GM12878 (cell line): ENCODE measurements around the gene IL10. TPM values are rescaled to one million over a fixed set of nuclear protein-coding genes. Genes with fewer than 3 reads are reported as not detected.

Source experiments
- BACH1 ChIP-seq: fragments of 450-650 bp; IDR thresholded peaks from 2 replicates; pipeline ENCODE4 v1.6.1; 2017; ENCODE audit warnings: mild to moderate bottlenecking, borderline replicate concordance
- BCL11A ChIP-seq: IDR thresholded peaks from 2 replicates; pipeline ENCODE4 v1.6.1; 2011; ENCODE audit warnings: low read depth, low read length
- CEBPZ ChIP-seq: fragments of 150-350 bp; IDR thresholded peaks from 2 replicates; pipeline ENCODE4 v1.6.1; 2016; ENCODE audit warnings: low read depth, low read length
- ELK1 ChIP-seq: IDR thresholded peaks from 2 replicates; pipeline ENCODE4 v1.6.1; 2012; ENCODE audit warnings: low read depth, low read length, improper control_type of control experiment
- FOXK2 ChIP-seq: fragments of 450-650 bp; IDR thresholded peaks from 2 replicates; pipeline ENCODE4 v1.6.1; 2017; ENCODE audit warnings: mild to moderate bottlenecking, moderate library complexity
- GATAD2B ChIP-seq: fragments of 450-650 bp; conservative IDR thresholded peaks from 2 replicates; pipeline ENCODE4 v1.6.1; 2017; ENCODE audit warnings: low read depth, mild to moderate bottlenecking, moderate library complexity
- HDAC2 ChIP-seq: fragments of 200-600 bp; sonication (generic); IDR thresholded peaks from 2 replicates; pipeline ENCODE4 v1.6.1; 2017
- IRF4 ChIP-seq: IDR thresholded peaks from 2 replicates; pipeline ENCODE4 v1.6.1; 2011; ENCODE audit warnings: low read depth, low read length
- KLF5 ChIP-seq: fragments of 450-650 bp; IDR thresholded peaks from 2 replicates; pipeline ENCODE4 v1.6.1; 2014; ENCODE audit warnings: mild to moderate bottlenecking; ENCODE audit not compliant: partially characterized antibody
- MEF2A ChIP-seq: IDR thresholded peaks from 2 replicates; pipeline ENCODE4 v1.6.1; 2011; ENCODE audit warnings: low read depth, mild to moderate bottlenecking, low read length, moderate library complexity; ENCODE audit not compliant: insufficient read depth
- MXI1 ChIP-seq: fragments of 150-350 bp; IDR thresholded peaks from 2 replicates; pipeline ENCODE4 v1.6.1; 2011; ENCODE audit warnings: low read depth, mild to moderate bottlenecking, inconsistent platforms, low read length, improper control_type of control experiment
- MYC ChIP-seq: IDR thresholded peaks from 2 replicates; pipeline ENCODE4 v1.6.1; 2011; ENCODE audit warnings: mild to moderate bottlenecking, low read length, moderate library complexity, inconsistent platforms; ENCODE audit not compliant: insufficient read depth, insufficient replicate concordance, insufficient read length, severe bottlenecking
- PAX5 ChIP-seq: IDR thresholded peaks from 2 replicates; pipeline ENCODE4 v1.6.1; 2011; ENCODE audit warnings: low read depth, low read length, borderline replicate concordance
- PML ChIP-seq: IDR thresholded peaks from 2 replicates; pipeline ENCODE4 v1.6.1; 2012; ENCODE audit warnings: low read length, inconsistent platforms
- POLR2AphosphoS5 ChIP-seq: IDR thresholded peaks from 2 replicates; pipeline ENCODE4 v1.6.1; 2011; ENCODE audit warnings: mild to moderate bottlenecking, low read length, inconsistent platforms
- POU2F2 ChIP-seq: IDR thresholded peaks from 3 replicates; pipeline ENCODE4 v1.6.1; 2011; ENCODE audit warnings: low read depth, mild to moderate bottlenecking, low read length, borderline replicate concordance
- RAD21 ChIP-seq: IDR thresholded peaks from 2 replicates; pipeline ENCODE4 v1.6.1; 2011; ENCODE audit warnings: mild to moderate bottlenecking, low read depth, low read length, moderate library complexity; ENCODE audit not compliant: insufficient read depth
- RB1 ChIP-seq: fragments of 450-650 bp; formaldehyde crosslinking; IDR thresholded peaks from 2 replicates; pipeline ENCODE4 v1.6.1; 2017; ENCODE audit warnings: mild to moderate bottlenecking, borderline replicate concordance
- SPI1 ChIP-seq: IDR thresholded peaks from 2 replicates; pipeline ENCODE4 v1.6.1; 2011; ENCODE audit warnings: low read depth, mild to moderate bottlenecking, low read length, moderate library complexity, borderline replicate concordance; ENCODE audit not compliant: insufficient read depth
- TARDBP ChIP-seq: IDR thresholded peaks from 2 replicates; pipeline ENCODE4 v1.6.1; 2016; ENCODE audit warnings: borderline replicate concordance
- TCF7 ChIP-seq: IDR thresholded peaks from 2 replicates; pipeline ENCODE4 v1.6.1; 2014; ENCODE audit warnings: antibody characterized with exemption, borderline replicate concordance
- ZBTB40 ChIP-seq: fragments of 450-650 bp; IDR thresholded peaks from 2 replicates; pipeline ENCODE4 v1.6.1; 2016; ENCODE audit warnings: mild to moderate bottlenecking, moderate library complexity, borderline replicate concordance
- ZZZ3 ChIP-seq: IDR thresholded peaks from 2 replicates; pipeline ENCODE4 v1.6.1; 2011; ENCODE audit warnings: low read depth; ENCODE audit not compliant: control insufficient read depth, insufficient read length
- polyA plus RNA-seq, 11 experiments: library from polyadenylated mRNA; depleted of rRNA in 4 of 11; unstranded in 6 of 11; stranded (reverse) in 5 of 11; fragments of >200 nt; fragmentation: Nextera tagmentation in 4 of 11; fragmentation: Illumina TruSeq in 1 of 11; extraction: Ambion mirVana in 4 of 11; extraction: Trizol in 1 of 11; gene quantifications; 1 replicate in 1 of 11; 2 replicates in 10 of 11; pipeline versions ENCODE4 v1.2.1 to v1.2.3, GENCODE V29; 2011 to 2016; ENCODE audit warnings: inconsistent platforms in 2 of 11, missing spikeins in 2 of 11, low read depth in 1 of 11
- total RNA-seq, 4 experiments: library from RNA; depleted of rRNA in 3 of 4; stranded (reverse); fragments of >200 nt in 3 of 4; fragmentation: Illumina TruSeq in 1 of 4; extraction: Trizol in 1 of 4; gene quantifications; 2 replicates each; pipeline versions ENCODE4 v1.2.1 to v1.2.3, GENCODE V29; 2013 to 2021

Gene IL10
- total and polyA plus RNA-seq, 10 of the 15 experiments (the other 5 are each of a cell fraction or from before 2014, with no cell fraction given): 0.34 to 5.0 (median 1.1) TPM

- TF ChIP-seq ELK1: no peak
- no peak; the same call in 1 of the 2 replicates for TF ChIP-seq TCF7
- no peak for TF ChIP-seq CEBPZ
- TF ChIP-seq TARDBP: no peak
- no peak for TF ChIP-seq RAD21
- peak; percentile 58; the same call in 1 of the 2 replicates for TF ChIP-seq BACH1
- no peak for TF ChIP-seq RB1
- peak; percentile 79; the same call in 1 of the 2 replicates for TF ChIP-seq MEF2A
- peak; percentile 30 for TF ChIP-seq KLF5
- no peak for TF ChIP-seq ZBTB40
- peak; percentile 86 for TF ChIP-seq IRF4
- peak; percentile 48; the same call in 1 of the 2 replicates for TF ChIP-seq POLR2AphosphoS5
- no peak for TF ChIP-seq SPI1
- TF ChIP-seq MYC: no peak
- TF ChIP-seq MXI1: peak; percentile 37; the same call in 1 of the 2 replicates
- TF ChIP-seq PML: no peak; the same call in 1 of the 2 replicates
- no peak for TF ChIP-seq FOXK2
- TF ChIP-seq ZZZ3: no peak
- peak; percentile 72; the same call in 1 of the 2 replicates for TF ChIP-seq PAX5
- peak; percentile 98; the same call in 1 of the 2 replicates for TF ChIP-seq GATAD2B
- peak; percentile 85 for TF ChIP-seq BCL11A
- TF ChIP-seq HDAC2: no peak
- peak; percentile 85; the same call in 1 of the 3 replicates for TF ChIP-seq POU2F2
Observed at GRCh38 chr1:206769304-206769731, 3.0 kb downstream of the IL10 start (continued).
